NCI-H2196 treated with DMSO at 0.1 percent for 48 hours (cell line): Measurements from ENCODE around the gene MAFF.
"Not testable (repeated sequence)": the region's sequence is repeated elsewhere in the genome, so short reads cannot be mapped to it uniquely, and the experiment has no call there.

Experiments
- DNase-seq: peaks from one replicate; lab custom pipeline; 2025; ENCODE audit not compliant: unreplicated experiment; lab: John Stamatoyannopoulos, UW

MAFF gene

GRCh38 chr22:38177044-38177443 lies 24.8 kb upstream of the MAFF start:
- no peak for DNase-seq

DNA sequence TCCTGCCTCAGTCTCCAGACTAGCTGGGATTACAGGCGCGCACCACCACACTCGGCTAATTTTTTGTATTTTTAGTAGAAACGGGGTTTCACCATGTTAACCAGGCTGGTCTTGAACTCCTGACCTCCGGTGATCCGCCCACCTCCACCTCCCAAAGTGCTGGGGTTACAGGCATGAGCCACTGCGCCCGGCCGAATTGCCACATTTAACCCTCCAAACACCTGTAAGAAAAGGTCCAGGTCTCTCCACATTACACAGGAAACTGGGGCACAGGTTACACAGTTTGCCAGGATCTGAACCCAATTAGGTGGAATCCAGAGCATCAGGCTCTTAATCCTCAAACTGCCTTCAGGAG lies 24.2 kb upstream of the MAFF start:
- not testable (repeated sequence) for DNase-seq

DNA sequence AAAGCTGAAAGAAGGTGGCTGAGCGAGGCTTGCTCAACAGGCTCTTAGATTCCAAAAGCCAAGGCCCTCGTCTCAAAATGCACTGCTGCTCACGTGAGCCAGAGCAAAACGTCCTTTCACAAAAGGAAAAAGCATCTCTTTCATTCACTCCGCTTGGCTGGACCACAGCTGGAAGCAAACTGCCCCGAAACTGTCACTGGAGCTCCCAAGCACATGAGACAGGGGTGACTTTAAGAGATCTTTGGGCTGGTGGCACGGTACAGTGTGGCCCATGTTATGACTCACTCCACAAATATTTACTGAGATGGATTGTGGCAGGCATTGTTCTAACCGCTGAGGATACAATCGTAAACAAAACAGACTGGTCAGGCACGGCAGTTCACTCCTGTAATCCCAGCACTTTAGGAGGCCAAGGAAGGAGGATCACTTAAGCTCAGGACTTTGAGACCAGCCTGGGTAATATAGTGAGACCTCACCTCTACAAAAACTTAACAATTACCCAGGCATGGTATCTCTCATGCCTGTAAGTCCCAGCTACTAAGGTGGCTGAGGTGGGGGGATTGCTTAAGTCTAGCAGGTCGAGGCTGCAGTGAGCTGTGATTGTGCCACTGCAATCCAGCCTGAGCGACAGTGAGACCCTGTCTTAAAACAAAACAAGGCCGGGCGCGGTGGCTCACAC lies 23.7 kb upstream of the MAFF start:
- DNase-seq, result peak; percentile 20

DNA sequence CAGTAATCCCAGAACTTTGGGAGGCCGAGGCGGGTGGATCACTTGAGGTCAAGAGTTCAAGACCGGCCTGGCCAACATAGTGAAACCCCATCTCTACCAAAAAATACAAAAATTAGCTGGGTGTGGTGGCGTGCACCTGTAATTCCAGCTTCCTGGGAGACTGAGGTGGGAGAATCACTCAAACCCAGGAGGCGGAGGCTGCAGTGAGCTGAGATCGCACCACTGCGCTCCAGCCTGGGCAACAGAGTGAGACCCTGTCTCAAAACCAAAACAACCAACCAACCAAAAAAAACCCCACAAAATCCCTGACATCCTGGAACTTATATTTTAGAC lies 23.2 kb upstream of the MAFF start:
- not testable (repeated sequence) for DNase-seq

DNA sequence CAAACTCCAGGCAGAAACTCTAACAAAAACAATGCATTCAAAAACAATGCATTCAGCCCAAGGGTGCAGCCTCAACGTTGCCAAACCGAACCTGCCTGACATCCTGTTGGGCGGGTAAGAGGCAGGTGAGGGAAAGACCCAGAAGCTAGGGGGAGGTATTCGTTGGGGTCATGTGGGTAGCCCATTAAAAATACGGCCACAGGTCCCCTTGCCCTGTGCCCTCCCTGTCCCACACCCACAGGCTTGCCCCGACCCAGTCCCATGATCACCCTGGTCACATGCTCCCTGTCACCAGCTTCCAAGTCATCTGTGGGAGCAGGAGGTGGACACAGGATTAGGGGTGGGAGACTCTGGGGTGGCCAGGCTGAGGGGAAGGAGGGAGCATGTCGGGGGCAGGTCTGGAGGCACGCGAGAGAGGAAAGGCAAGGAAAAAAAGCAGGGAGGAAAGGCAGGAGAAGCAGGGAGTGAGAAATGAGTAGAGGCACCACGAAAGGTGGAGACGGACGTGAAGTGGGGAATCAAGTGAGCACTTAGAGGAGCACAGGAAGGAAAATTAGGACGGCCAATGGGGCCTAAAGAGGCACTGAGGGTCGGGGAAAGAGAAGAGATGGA lies 20.8 kb upstream of the MAFF start:
- no peak for DNase-seq

DNA sequence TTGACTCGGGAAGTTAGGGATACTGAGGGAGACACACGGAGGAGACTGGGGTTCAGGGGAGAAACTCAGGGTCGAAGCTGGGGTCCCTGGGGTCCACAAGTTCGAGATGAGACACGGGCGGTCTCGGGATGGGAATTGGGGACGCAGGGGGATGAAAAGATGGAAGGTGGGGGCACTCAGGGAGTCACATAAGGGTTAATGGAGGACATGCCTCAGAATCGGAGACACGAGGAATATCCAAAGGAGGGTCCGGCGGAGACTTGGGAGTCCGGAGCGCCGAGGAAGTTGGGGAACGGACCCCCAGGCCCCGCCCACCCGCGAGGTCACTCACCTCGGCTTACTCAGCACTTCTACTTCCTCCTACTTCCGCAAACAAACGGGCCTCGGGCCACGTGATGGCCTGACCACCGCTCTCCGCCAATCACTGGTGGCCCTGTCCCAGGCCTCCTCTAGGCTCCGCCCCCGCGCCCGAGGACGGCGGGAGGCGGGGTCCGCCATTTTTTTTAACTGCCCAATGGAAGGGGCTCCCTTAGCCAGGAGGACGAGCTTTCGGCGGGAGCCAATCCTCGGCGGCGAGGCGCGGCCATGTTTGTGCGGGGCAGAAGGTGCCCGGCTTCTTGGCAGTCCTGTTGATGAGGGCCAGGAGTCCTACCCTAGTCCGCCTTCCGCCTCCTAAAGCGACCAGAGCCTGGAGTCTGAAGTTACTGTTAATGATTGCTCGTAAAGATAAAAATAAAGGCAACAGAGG lies 20.2 kb upstream of the MAFF start, which contains the start of gene PLA2G6:
TSS of gene PLA2G6 (minus strand) at position 378 of the 748 bp plus-strand sequence. CDS start 12,404 bp downstream, outside the sequence.
- DNase-seq, result peak; percentile 76

GRCh38 chr22:38184788-38185187 lies 17.0 kb upstream of the MAFF start:
- DNase-seq, result no peak

GRCh38 chr22:38186429-38186828 lies 15.4 kb upstream of the MAFF start:
- DNase-seq, result no peak

GRCh38 chr22:38187413-38188212 lies 14.2 kb upstream of the MAFF start:
- DNase-seq, result no peak

DNA sequence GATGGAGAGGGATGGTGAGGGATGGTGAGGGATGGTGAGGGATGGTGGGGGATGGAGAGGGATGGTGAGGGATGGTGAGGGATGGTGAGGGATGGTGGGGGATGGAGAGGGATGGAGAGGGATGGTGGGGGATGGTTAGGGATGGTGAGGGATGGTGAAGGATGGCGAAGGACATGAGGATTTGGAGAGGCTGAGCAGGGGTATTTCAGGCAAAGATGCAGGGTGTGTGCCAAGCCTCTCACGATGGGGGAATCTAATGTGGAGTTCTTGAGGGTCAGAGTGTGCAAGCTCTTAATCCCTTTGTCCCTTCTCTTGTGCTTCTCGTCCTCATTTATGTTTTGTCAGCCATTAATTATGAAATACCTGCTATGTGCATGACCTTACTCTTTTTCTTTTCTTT lies 12.7 kb upstream of the MAFF start:
- DNase-seq, result no peak

DNA sequence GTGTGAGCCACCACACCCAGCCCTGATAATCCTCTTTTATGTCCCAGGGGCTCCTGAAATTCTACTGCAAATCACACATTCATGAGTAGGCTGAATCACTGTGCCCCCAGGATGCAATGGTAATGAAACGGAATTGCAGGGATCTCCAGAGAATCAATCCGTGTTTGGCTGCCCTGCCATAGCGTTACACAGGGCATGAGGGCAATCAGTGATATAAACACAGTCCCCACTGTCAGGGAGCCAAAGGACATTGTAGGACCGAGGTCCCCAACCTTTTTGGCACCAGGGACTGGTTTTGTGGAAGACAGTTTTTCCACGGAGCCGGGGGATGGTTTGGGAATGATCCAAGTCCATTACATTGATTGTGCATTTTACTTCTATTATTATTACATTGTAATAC lies 11.2 kb upstream of the MAFF start:
- no peak for DNase-seq

DNA sequence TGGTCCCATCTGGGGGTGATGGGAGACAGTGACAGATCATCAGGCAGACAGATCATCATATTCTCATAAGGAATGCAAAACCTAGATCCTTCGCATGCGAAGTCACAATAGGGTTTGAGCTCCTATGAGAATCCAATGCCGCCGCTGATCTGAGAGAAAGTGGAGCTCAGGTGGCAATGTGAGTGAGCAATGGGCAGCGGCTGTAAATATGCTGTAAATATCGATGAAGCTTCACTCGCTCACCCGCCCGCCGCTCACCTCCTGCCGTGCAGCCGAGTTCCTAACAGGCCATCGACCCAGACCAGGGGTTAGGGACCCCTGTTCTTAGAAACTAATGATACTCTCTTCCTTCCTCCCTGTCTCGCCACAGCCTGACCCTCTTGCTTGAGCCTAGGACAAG lies 10.7 kb upstream of the MAFF start:
- DNase-seq, result no peak

GRCh38 chr22:38191731-38192474 lies 9.9 kb upstream of the MAFF start:
- DNase-seq, result no peak

- no peak for DNase-seq
Measured at GRCh38 chr22:38192475-38192863, 9.3 kb upstream of the MAFF start.

GRCh38 chr22:38193580-38193979 lies 8.2 kb upstream of the MAFF start:
- no peak for DNase-seq

GRCh38 chr22:38196791-38197419 lies 4.9 kb upstream of the MAFF start:
- DNase-seq, result no peak

DNA sequence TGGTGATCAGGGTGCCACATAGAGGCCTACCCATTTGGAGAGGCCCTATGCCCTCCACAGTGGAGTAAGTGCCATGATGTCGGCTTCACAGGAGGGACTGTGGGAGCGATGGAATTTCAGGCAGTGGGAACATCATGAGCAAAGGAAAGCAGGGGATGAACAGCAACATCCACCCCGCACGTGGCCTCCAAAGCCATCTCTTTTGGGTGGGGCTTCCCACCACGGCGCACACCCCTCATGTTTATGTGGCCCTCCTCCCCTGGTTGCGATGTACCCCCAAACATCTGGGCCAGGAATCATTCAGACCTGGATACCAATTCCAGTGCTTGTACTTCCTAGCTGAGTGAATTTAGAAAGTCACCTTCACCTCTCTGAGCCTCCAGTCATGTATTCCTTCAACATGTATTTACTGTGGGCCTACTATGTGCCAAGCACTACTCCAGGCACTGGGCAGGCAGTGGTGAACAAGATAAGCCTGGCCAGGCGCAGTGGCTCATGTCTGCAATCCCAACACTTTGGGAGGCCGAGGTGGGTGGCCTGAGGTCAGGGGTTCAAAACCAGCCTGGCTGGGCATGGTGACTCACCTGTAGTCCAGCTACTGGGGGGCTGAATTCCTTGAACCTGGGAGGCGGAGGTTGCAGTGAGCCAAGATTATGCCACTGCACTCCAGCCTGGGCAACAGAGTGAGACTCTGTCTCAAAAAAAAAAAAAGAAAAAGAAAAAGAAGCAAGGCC lies 1.8 kb upstream of the MAFF start:
- DNase-seq, result no peak

DNA sequence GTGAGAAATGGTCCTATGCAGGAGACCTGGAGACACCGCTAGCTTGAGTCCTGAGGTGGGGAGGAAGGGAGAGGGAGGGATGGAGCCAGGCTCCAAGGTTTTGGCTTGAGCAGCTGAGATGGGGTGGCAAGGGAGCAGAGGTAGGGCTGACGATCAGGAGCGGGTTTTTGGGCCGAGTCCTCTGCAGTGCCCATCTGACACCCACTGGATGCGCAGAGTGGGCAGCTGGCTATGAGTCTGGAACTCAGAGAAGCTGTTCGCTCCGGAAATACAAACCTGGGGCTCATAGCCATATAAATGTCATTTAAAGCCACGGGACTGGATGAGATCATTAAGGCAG lies 453 bp upstream of the MAFF start:
- no peak for DNase-seq

- DNase-seq, result no peak
Measured at GRCh38 chr22:38202437-38203089, 769 bp downstream of the MAFF start.
